B cell (primary cell): Measurements from ENCODE around the gene WDR4. TPM values are rescaled to one million over a fixed set of nuclear protein-coding genes. Genes with fewer than 3 reads are reported as not detected.

Source experiments
- ATAC-seq: fragments of 200-7000 bp; cut with Tn5 transposase; one replicate; pipeline ENCODE4 v1.10.0; 2021; ENCODE audit warnings: low read depth, mild to moderate bottlenecking, moderate number of reproducible peaks, moderate library complexity
- CTCF ChIA-PET: fragments of 350-600 bp; sonication (Branson Sonifier 250); formaldehyde crosslinking; loops from one replicate; lab custom pipeline; 2021; ENCODE audit warnings: antibody characterized with exemption, inconsistent platforms; lab: Charles Lee
- POLR2A ChIA-PET: fragments of 350-600 bp; sonication (Branson Sonifier 250); formaldehyde crosslinking; loops from one replicate; lab custom pipeline; 2021; ENCODE audit warnings: antibody characterized with exemption; lab: Charles Lee
- DNase-seq: peaks from one replicate; pipeline ENCODE4 v3.0.0; 2013
- H2AFZ ChIP-seq: 2 replicates; pipeline ENCODE4 v1.6.1; 2012; ENCODE audit warnings: mild to moderate bottlenecking, low read depth, low read length; ENCODE audit not compliant: insufficient read depth, poor library complexity, severe bottlenecking
- H3K27ac ChIP-seq, 2 donors: 1 replicate in 1 of 2; 2 replicates in 1 of 2; pipeline ENCODE4 v1.5.1; 2012 to 2013; ENCODE audit warnings: low read length in 2 of 2, mild to moderate bottlenecking in 2 of 2, moderate library complexity in 1 of 2
- H3K27me3 ChIP-seq, 4 experiments: fragments of 200-600 bp in 1 of 4; sonication (generic) in 1 of 4; replicated peaks in 1 of 4; 1 replicate in 2 of 4; 2 replicates in 2 of 4; pipeline versions ENCODE4 v1.6.1 to v1.7.0; 2013 to 2016; ENCODE audit warnings: low read length in 3 of 4, mild to moderate bottlenecking in 2 of 4, mixed read lengths in 1 of 4, moderate library complexity in 1 of 4; ENCODE audit not compliant: insufficient read depth in 4 of 4, control insufficient read depth in 3 of 4; ENCODE audit errors: control extremely low read depth in 1 of 4
- H3K36me3 ChIP-seq, 2 experiments: replicated peaks in 1 of 2; 1 replicate in 1 of 2; 2 replicates in 1 of 2; pipeline versions ENCODE4 v1.6.1 to v1.7.1; 2013; ENCODE audit warnings: low read length in 1 of 2; ENCODE audit not compliant: insufficient read depth in 2 of 2, control insufficient read depth in 1 of 2; ENCODE audit errors: control extremely low read depth in 1 of 2, extremely low read depth in 1 of 2
- H3K4me1 ChIP-seq, 2 donors: fragments of 200-600 bp in 1 of 2; sonication (generic) in 1 of 2; 1 replicate in 1 of 2; 2 replicates in 1 of 2; pipeline versions ENCODE4 v1.5.1 to v1.6.1; 2013 to 2017; ENCODE audit warnings: low read length in 2 of 2; ENCODE audit not compliant: control insufficient read depth in 2 of 2, insufficient read depth in 2 of 2
- H3K4me2 ChIP-seq: replicated peaks from 2 replicates; pipeline ENCODE3; 2012; ENCODE audit warnings: mild to moderate bottlenecking, low read depth, low read length; ENCODE audit not compliant: poor library complexity, severe bottlenecking
- H3K4me3 ChIP-seq, 5 experiments: fragments of 200-600 bp in 1 of 5; sonication (generic) in 1 of 5; 1 replicate in 3 of 5; 2 replicates in 2 of 5; pipeline versions ENCODE4 v1.5.1 to v1.7.0; 2011 to 2016; ENCODE audit warnings: low read length in 4 of 5, mild to moderate bottlenecking in 4 of 5, low read depth in 2 of 5, control low read depth in 1 of 5, moderate library complexity in 1 of 5; ENCODE audit not compliant: insufficient read depth in 1 of 5; ENCODE audit errors: control extremely low read depth in 1 of 5, extremely low read depth in 1 of 5
- H3K79me2 ChIP-seq: fragments of 200-600 bp; sonication (generic); one replicate; pipeline ENCODE4 v1.6.0; 2016; ENCODE audit warnings: low read length; ENCODE audit not compliant: control insufficient read depth, insufficient read depth
- H3K9ac ChIP-seq: fragments of 200-600 bp; sonication (generic); 2 replicates; pipeline ENCODE4 v1.6.1; 2017; ENCODE audit warnings: mild to moderate bottlenecking, low read length, moderate library complexity
- H3K9me3 ChIP-seq, 3 donors: one replicate each; pipeline versions ENCODE4 v1.6.1 to v1.7.1; 2013; ENCODE audit warnings: low read length in 2 of 3; ENCODE audit not compliant: control insufficient read depth in 2 of 3, insufficient read depth in 1 of 3; ENCODE audit errors: control extremely low read depth in 1 of 3
- H4K20me1 ChIP-seq: 2 replicates; pipeline ENCODE4 v1.6.0; 2012; ENCODE audit warnings: mild to moderate bottlenecking, low read length; ENCODE audit not compliant: insufficient read depth, control insufficient read depth, poor library complexity, severe bottlenecking
- H3K27ac Mint-ChIP-seq: one replicate; pipeline ENCODE4 v1.8.0; 2021; ENCODE audit warnings: mixed read lengths
- H3K27me3 Mint-ChIP-seq: one replicate; pipeline ENCODE4 v1.8.0; 2021; ENCODE audit warnings: mixed read lengths
- H3K4me1 Mint-ChIP-seq: one replicate; pipeline ENCODE4 v1.8.0; 2021; ENCODE audit warnings: mixed read lengths
- H3K4me3 Mint-ChIP-seq: one replicate; pipeline ENCODE4 v1.8.0; 2021; ENCODE audit warnings: mixed read lengths
- H3K9me3 Mint-ChIP-seq: one replicate; pipeline ENCODE4 v1.8.0; 2022; ENCODE audit warnings: mixed read lengths; ENCODE audit not compliant: insufficient read depth
- EZH2 ChIP-seq: IDR thresholded peaks from 2 replicates; pipeline ENCODE4 v1.6.1; 2012; ENCODE audit warnings: borderline replicate concordance, low read depth, mild to moderate bottlenecking, moderate library complexity, low read length; ENCODE audit not compliant: insufficient read depth, poor library complexity, severe bottlenecking
- WGBS: methylation state at CpG from one replicate; pipeline ENCODE4 v1.1.5; 2013; ENCODE audit warnings: missing lambda C conversion rate; ENCODE audit not compliant: insufficient coverage; 5-methylcytosine and 5-hydroxymethylcytosine counted together
- intact Hi-C: fragments of 100-400 bp; cut with micrococcal nuclease; formaldehyde crosslinking; loops from one replicate; pipeline ENCODE4 v1.10.0; 2022
- polyA plus RNA-seq: library from polyadenylated mRNA; depleted of rRNA; stranded (reverse); fragments of >200 nt; gene quantifications from 2 replicates; pipeline ENCODE4 v1.2.3, GENCODE V29; 2012
- total RNA-seq, 2 donors: library from RNA; stranded (reverse); fragments of 120-200 nt in 1 of 2; gene quantifications; 1 replicate in 1 of 2; 2 replicates in 1 of 2; pipeline versions ENCODE4 v1.2.3 to v1.2.4, GENCODE V29; 2013 to 2022
- TF ChIP-seq, protein P1 (sequence below): fragments of 200-600 bp; IDR thresholded peaks from one replicate; pipeline ENCODE4 v1.8.0; 2022; ENCODE audit warnings: antibody characterized with exemption, mild to moderate bottlenecking

Gene WDR4
- total and polyA plus RNA-seq, 2 donors (not counting 1 experiment from before 2014, with no cell fraction given): 17.7 to 40.1 TPM

DNA sequence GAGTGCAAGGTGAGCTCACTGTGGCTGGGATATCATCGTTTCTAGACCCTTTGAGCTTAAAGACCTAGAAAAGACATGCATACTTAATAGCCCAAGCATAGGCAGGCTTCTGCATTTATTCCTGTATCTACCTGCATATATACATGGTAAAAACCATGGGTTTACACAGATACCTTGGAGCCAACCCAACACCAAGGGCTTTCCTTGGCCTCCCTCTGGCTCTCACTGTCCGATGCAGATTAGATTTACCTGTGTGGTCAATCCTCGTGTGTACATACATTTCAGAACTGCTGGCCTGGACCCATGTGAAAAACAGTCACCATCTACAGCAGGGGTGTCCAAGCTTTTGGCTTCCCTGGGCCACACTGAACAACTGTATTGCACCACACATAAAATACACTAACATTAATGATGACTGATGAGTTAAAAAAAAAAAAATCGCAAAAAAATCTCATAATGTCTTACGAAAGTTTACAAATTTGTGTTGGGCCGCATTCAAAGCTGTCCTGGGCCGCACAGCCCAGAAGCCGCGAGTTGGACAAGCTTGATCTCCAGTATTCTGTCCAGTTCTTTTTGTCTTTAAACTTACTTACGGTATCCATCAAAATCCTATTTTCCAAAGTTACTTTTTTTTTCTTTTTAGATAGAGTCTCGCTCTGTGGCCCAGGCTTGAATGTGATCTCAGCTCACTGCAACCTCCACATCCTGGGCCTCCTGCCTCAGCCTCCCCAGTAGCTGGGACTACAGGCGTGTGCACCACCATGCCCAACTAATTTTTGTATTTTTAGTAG lies 43.5 kb downstream of the WDR4 start:
- no peak overlapping the region for H3K4me3 ChIP-seq
- H3K4me2 ChIP-seq: no peak overlapping the region
- TF ChIP-seq EZH2: no peak
- TF ChIP-seq, protein P1, sequence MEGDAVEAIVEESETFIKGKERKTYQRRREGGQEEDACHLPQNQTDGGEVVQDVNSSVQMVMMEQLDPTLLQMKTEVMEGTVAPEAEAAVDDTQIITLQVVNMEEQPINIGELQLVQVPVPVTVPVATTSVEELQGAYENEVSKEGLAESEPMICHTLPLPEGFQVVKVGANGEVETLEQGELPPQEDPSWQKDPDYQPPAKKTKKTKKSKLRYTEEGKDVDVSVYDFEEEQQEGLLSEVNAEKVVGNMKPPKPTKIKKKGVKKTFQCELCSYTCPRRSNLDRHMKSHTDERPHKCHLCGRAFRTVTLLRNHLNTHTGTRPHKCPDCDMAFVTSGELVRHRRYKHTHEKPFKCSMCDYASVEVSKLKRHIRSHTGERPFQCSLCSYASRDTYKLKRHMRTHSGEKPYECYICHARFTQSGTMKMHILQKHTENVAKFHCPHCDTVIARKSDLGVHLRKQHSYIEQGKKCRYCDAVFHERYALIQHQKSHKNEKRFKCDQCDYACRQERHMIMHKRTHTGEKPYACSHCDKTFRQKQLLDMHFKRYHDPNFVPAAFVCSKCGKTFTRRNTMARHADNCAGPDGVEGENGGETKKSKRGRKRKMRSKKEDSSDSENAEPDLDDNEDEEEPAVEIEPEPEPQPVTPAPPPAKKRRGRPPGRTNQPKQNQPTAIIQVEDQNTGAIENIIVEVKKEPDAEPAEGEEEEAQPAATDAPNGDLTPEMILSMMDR: no peak
- intact Hi-C loops: no loop called here
- no peak overlapping the region for H3K9ac ChIP-seq
- CTCF ChIA-PET: interaction anchor here (0.7 to 1.5 kb wide), 2 partner anchors 242 to 522 kb away, joined by 3 to 10 read pairs; no protein-coding TSS in a partner anchor
- no peaks in the 10 kb centered on the region for H3K9me3 Mint-ChIP-seq
- H4K20me1 ChIP-seq: peaks cover 5% of the 10 kb centered on the region
- no peak overlapping the region for H3K27ac ChIP-seq
- 97% methylated on average over 10 of the region's 12 CpGs for WGBS
- peaks cover 4% of the 10 kb centered on the region for H3K27me3 Mint-ChIP-seq
- no peaks in the 10 kb centered on the region for H3K79me2 ChIP-seq
- DNase-seq (no peak), ATAC-seq (no peak)
- H3K9me3 ChIP-seq: no peaks in the 10 kb centered on the region
- no peaks in the 10 kb centered on the region for H3K27me3 ChIP-seq
- no peak overlapping the region for H2AFZ ChIP-seq
- peaks cover 10 to 19% of the 10 kb centered on the region in 2 donors for H3K4me1 ChIP-seq
- peaks cover 22% of the 10 kb centered on the region for H3K4me1 Mint-ChIP-seq
- no peak overlapping the region for H3K27ac Mint-ChIP-seq
- H3K4me3 Mint-ChIP-seq: no peak overlapping the region
- H3K36me3 ChIP-seq: peaks cover 2 to 12% of the 10 kb centered on the region in 2 experiments
- POLR2A ChIA-PET: no interaction called here

DNA sequence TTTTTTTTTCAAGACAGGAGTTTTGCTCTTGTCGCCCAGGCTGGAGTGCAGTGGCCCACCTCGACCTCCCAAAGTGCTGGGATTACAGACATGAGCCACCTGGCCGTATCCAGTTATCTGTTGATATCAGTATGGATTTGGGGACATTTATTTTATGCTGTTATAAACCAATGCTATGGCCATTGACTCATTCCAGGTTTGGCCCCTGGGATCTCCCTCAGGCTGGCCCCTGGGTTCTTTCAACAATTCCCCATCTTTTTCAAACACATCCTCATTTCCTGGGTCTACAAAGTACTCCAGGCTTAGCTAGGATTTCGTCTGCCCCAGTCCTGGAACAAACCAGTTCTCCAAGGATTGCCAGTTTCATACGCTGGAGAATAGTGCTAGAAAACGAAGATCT lies 44.1 kb downstream of the WDR4 start:
- Mint-ChIP-seq H3K4me1 (peaks cover 22% of the 10 kb centered on the region), H3K9me3 (no peaks in the 10 kb centered on the region), H3K27ac (no peak overlapping the region), H3K4me3 (no peak overlapping the region), H3K27me3 (peaks cover 4% of the 10 kb centered on the region)
- ChIA-PET CTCF (interaction anchor here (1.5 kb wide), 1 partner anchor 242 kb away, joined by 10 read pairs; no protein-coding TSS in a partner anchor), POLR2A (no interaction called here)
- Histone ChIP-seq H3K79me2 (no peaks in the 10 kb centered on the region), H3K27ac (no peak overlapping the region), H3K9me3 (no peaks in the 10 kb centered on the region), H3K4me2 (no peak overlapping the region), H4K20me1 (peaks cover 4% of the 10 kb centered on the region), H3K9ac (no peak overlapping the region), H3K27me3 (peaks cover 0 to 1% (median 0%) of the 10 kb centered on the region in 4 experiments), H3K4me3 (no peak overlapping the region), H3K4me1 (peaks cover 12 to 23% of the 10 kb centered on the region in 2 donors), H2AFZ (no peak overlapping the region), H3K36me3 (peaks cover 0 to 6% of the 10 kb centered on the region in 2 experiments)
- no peak for DNase-seq
- no peak for TF ChIP-seq EZH2
- TF ChIP-seq, protein P1: no peak
- 90% methylated on average over 6 of the region's 6 CpGs for WGBS
- no peak for ATAC-seq
- intact Hi-C loops: no loop called here
